Measurements from ENCODE around the gene FAM168A.
"Not testable (repeated sequence)": the region's sequence is repeated elsewhere in the genome, so short reads cannot be mapped to it uniquely, and the experiment has no call there.

The FAM168A gene

DNA sequence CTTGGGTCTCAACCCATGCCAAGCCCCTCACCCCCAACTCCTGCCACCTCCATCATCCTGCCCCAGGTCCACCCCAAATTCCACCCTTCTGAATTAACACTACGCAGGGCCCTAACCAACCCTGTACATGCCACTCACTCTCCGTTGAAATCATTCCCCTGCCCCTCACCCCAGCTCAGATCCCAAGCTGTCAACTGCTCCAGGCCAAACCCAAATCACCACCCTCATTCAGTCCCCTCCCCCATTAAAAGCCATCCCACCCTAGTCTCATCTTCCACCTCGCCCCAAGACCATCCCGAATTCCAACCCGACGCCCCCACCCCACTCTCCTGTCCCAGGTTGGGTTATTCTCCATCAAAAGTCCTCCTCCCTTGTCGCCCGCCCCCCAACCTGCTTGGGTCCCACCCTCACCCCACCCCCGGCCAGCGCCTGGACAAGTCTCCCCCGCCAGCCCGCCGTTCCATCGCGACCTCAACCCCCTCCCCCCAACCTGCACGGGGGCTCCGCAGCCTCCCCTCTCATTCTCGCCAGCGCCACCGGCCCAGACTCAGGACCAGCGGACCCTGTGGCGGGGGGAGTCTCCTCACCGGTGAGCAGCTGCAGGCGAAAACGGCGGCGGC is 466 bp downstream of the FAM168A start:
- intact Hi-C loops (cut with DNase I): loop anchor here (5.0 kb wide), 2 partner anchors 120 to 195 kb away; no protein-coding TSS in a partner anchor
- peak in 1 of 10 donors; percentile 6 for DNase-seq

DNA sequence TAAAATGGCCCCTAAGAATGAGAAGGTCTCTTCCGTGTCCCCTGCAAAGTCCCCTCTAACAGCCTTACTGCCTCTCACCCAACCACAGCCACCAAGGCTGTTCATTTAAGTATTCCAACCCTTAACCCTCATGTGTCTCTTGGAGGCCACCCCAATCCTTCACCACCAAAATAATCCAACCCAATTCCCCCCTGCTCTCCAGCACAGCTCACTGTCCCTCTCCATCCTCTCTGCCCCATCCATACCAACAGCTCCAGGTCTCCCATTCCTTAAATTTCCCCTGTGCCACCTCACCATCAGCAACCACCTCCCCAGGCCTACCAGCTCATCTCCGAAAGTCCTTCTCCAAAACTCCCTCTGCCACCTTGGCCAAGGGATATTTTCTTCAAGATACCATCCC is 1.4 kb downstream of the FAM168A start:
- intact Hi-C loops (cut with DNase I): loop anchor here (5.0 kb wide), 2 partner anchors 119 to 194 kb away; no protein-coding TSS in a partner anchor

GRCh38 chr11:73592640-73593039 is 5.3 kb downstream of the FAM168A start:
- DNase-seq: no peak
- intact Hi-C loops (cut with DNase I): no loop called here

More for the DNA sequence above, 1.4 kb downstream of the FAM168A start:
- DNase-seq: no peak

GRCh38 chr11:73591743-73592142 is 6.2 kb downstream of the FAM168A start:
- no peak for DNase-seq
- intact Hi-C loops (cut with DNase I): no loop called here

DNA sequence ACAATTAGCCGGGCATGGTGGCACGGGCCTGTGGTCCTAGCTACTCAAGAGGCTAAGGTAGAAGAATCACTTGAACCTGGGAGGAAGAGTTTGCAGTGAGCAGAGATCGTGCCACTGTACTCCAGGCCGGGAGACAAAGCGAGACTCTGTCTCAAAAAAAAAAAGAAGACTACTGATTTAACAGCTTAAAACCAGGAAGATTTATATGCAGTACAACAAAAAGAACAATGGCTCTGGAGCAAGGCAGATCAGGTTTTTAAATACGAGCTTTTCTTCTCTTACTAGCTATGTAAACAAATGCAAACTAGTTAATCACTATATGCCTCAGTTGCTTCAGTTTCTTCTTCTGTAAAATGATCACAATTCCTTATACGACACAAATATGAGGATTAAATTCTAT is 6.9 kb downstream of the FAM168A start:
- intact Hi-C loops (cut with DNase I): no loop called here

GRCh38 chr11:73586791-73587190 is 11.1 kb downstream of the FAM168A start:
- no peak for DNase-seq
- intact Hi-C loops (cut with DNase I): no loop called here

More for the DNA sequence above, 6.9 kb downstream of the FAM168A start:
- DNase-seq: no peak

DNA sequence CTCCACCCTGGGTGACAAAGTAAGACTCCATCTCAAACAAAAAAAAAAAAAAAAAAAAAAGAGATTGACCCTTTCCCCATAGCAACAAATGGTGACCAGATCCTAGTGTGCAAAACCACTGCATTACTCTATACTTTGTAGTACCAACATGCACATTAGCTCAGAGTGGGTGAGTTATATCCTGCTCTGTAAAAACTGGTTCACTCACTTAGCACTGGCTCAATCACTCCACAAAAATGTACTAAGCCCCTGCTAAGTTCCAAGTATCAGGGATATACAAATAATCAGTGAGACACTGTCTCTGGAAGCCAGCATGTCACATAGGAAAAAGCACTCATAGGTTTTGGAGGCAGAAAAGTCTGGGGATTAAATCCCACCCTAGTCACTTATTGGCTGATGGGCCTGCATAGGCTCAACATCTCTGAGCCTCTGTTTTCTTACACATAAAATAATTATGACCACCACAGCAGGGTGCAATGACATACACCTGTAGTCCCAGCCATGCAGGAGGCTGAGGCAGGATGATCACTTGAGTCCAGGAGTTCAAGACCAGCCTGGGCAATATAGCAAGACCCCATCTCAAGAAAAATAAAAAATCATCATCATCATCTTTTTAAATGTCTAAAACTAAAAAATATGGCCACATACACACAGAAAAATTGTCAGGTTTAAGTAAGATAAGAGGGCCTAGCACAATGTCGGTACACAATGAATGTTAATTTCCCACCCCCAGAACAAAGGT is 11.9 kb downstream of the FAM168A start:
- DNase-seq: no peak
- intact Hi-C loops (cut with DNase I): no loop called here

DNA sequence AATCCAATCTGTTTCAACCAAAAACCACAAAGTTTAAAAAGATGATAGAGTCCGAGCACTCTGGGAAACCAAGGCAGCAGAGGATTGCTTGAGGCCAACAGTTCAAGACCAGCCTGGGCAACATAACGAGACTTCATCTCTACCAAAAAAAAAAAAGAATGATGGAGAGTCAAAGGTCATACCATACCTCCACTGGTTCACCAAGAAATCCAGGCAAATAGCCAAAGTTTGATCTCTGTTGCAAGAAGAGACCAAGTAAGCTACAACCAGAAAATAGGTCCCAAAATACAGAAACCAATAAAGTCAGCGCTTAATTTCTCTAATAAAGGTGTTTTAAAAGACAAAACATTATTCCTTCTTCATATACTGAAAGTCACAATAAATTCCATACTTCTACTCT is 13.1 kb downstream of the FAM168A start:
- DNase-seq: no peak
- intact Hi-C loops (cut with DNase I): no loop called here

DNA sequence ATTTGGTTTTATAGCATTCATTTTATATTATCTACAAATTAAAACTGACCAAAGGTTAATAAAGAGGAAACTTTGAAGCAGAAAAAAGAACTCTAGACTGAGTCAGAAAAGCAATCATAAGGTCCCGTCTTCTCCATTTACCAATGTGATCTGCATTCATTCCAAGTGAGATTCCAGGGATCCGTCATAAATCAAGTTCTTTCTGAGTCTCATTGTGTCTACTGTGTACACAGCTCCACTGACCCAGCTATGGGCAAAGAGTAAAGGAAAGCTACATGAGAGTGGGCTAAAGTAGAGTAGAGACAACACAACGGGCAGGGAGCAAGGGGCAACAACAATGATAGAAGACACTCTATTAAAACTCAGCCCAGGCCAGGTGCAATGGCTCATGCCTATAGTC is 15.3 kb downstream of the FAM168A start:
- no peak for DNase-seq
- intact Hi-C loops (cut with DNase I): no loop called here

- DNase-seq; intact Hi-C loops (cut with DNase I): not testable (repeated sequence)
Observed at GRCh38 chr11:73580749-73581148, 17.2 kb downstream of the FAM168A start.

- no peak for DNase-seq
- intact Hi-C loops (cut with DNase I): no loop called here
Observed at GRCh38 chr11:73579641-73580434, 18.1 kb downstream of the FAM168A start.

- intact Hi-C loops (cut with DNase I): no loop called here
- DNase-seq: no peak
Observed at GRCh38 chr11:73578592-73579185, 19.2 kb downstream of the FAM168A start.

GRCh38 chr11:73577496-73577917 is 20.4 kb downstream of the FAM168A start:
- DNase-seq: no peak
- intact Hi-C loops (cut with DNase I): no loop called here

- intact Hi-C loops (cut with DNase I): no loop called here
Observed at GRCh38 chr11:73576185-73576614, 21.7 kb downstream of the FAM168A start.

DNA sequence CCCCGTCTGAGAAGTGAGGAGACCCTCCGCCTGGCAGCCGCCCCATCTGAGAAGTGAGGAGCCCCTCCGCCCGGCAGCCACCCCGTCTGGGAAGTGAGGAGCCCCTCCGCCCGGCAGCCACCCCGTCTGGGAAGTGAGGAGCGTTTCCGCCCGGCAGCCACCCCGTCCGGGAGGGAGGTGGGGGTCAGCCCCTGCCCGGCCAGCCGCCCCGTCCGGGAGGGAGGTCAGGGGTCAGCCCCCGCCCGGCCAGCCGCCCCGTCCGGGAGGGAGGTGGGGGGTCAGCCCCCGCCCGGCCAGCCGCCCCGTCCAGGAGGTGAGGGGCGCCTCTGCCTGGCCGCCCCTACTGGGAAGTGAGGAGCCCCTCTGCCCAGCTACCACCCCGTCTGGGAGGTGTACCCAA is 25.9 kb downstream of the FAM168A start:
- intact Hi-C loops (cut with DNase I); DNase-seq: not testable (repeated sequence)

More at GRCh38 chr11:73576185-73576614, 21.7 kb downstream of the FAM168A start:
- DNase-seq: no peak

DNA sequence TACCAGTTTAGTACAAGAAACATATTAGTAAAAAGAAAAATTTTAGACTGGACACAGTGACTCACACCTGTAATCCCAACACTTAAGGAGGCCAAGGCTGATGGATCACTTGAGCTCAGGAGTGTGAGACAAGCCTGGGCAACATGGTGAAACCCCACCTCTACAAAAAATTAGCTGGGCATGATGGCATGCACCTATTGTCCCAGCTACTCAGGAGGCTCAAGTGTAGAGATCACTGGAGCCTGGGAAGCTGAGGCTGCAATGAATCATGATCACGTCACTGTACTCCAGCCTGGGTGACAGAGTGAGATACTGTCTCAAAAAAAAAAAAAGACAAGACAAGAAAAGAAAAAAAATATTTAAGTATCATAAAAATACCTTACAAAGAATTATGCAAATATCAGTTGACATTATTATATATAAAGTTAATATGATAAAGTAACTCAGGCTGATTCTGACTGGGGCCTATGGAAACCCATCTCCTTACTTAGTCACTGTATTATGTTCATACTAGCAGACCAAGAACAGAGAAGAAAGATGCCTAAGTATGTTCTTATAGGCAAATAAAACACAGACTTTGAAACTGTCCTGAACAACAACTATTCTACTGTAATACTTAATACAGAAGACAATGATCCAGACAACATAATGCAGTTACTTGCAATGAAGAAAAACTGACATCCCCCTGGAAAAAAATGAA is 27.3 kb downstream of the FAM168A start:
- no peak for DNase-seq
- intact Hi-C loops (cut with DNase I): no loop called here

DNA sequence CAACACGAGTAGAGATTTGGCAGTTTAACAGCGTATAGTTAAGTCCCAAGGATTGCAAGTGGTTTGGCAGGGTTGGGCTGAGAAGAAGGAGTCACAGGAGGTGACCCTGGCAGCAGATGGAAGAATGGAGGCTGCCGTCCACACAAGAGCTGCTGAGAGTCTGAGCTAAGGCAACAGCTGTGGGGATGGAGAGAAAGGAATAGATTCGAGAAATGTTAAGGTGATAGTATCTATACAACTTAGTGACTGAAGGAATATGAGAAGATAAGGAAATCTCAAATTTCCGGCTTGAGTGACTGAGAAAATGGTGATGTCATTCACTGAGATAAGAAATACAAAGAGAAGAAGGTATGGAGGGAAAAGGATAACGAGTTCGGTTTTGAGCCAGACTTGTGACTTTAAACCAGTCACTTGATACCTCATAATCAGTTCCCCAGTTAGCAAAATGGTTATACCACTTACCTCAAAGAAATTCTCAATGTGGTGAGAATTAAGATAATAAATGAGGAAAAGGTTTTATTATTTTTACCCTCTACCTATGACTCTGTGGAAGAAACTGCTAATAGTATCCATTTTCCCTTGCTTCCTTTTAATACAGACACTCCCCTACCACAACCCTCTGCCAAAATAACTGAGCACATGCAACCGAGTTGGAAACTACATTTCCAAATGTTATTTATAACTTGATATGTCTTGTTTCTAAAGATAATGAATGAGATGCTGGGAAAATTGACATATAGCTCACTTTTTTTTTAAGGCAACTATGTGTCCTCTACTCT is 30.7 kb downstream of the FAM168A start:
- intact Hi-C loops (cut with DNase I): no loop called here
- DNase-seq: no peak

DNA sequence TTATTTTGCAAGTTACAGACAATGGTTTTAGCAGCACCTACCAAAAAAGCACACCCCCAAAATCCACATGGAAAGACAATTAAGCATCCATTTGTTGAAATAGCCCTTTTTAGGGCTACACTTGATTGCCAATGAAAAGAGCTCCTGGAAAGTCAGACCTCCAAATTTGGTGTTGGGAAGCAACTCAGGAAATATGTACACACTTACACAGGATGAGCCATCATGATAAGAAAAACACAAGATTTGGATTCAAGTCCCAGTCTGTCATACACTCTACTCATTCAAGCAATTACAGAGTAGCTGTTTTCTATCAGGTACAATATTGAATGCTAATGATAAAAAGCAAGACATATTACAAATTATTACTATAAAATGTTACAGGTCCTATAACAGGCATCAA is 31.5 kb downstream of the FAM168A start:
- intact Hi-C loops (cut with DNase I): no loop called here
- no peak for DNase-seq

DNA sequence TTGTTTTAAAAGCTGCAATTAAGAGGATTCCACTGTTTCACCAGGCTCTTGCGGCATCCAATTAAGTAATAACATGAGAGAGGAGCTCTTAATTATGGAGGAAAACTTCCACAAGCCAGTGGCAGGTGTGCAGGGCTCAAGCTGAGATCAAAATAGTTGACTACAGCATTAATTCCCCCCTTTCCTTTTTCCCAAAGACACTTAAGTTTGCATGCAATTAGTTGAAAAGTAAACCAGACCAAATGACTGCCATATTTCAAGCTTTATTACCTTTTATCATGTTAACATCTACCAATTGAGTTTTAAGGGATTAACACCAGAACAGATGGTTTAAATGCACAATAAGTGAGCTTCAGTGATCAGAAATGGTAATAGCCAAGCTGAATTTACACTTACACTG is 32.1 kb downstream of the FAM168A start:
- intact Hi-C loops (cut with DNase I): no loop called here
- no peak for DNase-seq

Measured in posterior cingulate gyrus (tissue), 11 donors.